ENCODE data around the gene ST7. TPM values are rescaled to one million over a fixed set of nuclear protein-coding genes. Genes with fewer than 3 reads are reported as not detected.
A peak's percentile ranks its signal among the peaks of the same experiment; 100 is the strongest.

The ST7 gene
- total RNA-seq, 2 experiments from 2014 or later, result 5.9 to 9.2 TPM

- intact Hi-C loops (cut with micrococcal nuclease), result no loop called here
- H3K27me3 Mint-ChIP-seq, result no peaks in the 10 kb centered on the region
- no peak for TF ChIP-seq CTCF (IDR thresholded peaks at IDR 0.05)
- ATAC-seq, result peak; percentile 68
- DNase-seq, result peak; percentile 50
- ChIA-PET CTCF (interaction anchor here (0.6 to 2.2 kb wide), 4 partner anchors 8 to 878 kb away, joined by 4 to 6 read pairs (median 4); no protein-coding TSS in a partner anchor), POLR2A (no interaction called here)
- no peak overlapping the region for H3K27ac Mint-ChIP-seq
- H3K9me3 Mint-ChIP-seq, result no peaks in the 10 kb centered on the region
- peaks cover 22% of the 10 kb centered on the region for H3K4me1 Mint-ChIP-seq (ENCODE audit: low read depth)
- no peak overlapping the region for H3K4me3 Mint-ChIP-seq
- H3K36me3 Mint-ChIP-seq (ENCODE audit: low read depth), result no peaks in the 10 kb centered on the region
These were observed 133.5 kb downstream of the ST7 start for GRCh38 chr7:117086788-117087187.

GRCh38 chr7:117087639-117088396, 134.5 kb downstream of the ST7 start:
- ATAC-seq, result peak; percentile 68
- Mint-ChIP-seq H3K9me3 (no peaks in the 10 kb centered on the region), H3K4me3 (no peak overlapping the region), H3K4me1 (ENCODE audit: low read depth) (peaks cover 22% of the 10 kb centered on the region), H3K27me3 (no peaks in the 10 kb centered on the region), H3K27ac (no peak overlapping the region), H3K36me3 (ENCODE audit: low read depth) (no peaks in the 10 kb centered on the region)
- DNase-seq, result peak; percentile 14
- ChIA-PET CTCF (interaction anchor here (0.8 to 2.2 kb wide), 5 partner anchors 10 to 40 kb away, joined by 3 to 10 read pairs (median 4); no protein-coding TSS in a partner anchor), POLR2A (no interaction called here)
- no peak for TF ChIP-seq CTCF (IDR thresholded peaks at IDR 0.05)
- intact Hi-C loops (cut with micrococcal nuclease), result no loop called here

- DNase-seq (no peak), ATAC-seq (no peak)
- no peaks in the 10 kb centered on the region for H3K9me3 Mint-ChIP-seq
- CTCF ChIA-PET, result interaction anchor here (0.8 to 2.2 kb wide), 4 partner anchors 20 to 39 kb away, joined by 3 to 10 read pairs (median 4); no protein-coding TSS in a partner anchor
- intact Hi-C loops (cut with micrococcal nuclease), result no loop called here
- H3K4me1 Mint-ChIP-seq (ENCODE audit: low read depth), result peaks cover 21% of the 10 kb centered on the region
- no peaks in the 10 kb centered on the region for H3K36me3 Mint-ChIP-seq (ENCODE audit: low read depth)
- no peak for TF ChIP-seq CTCF (IDR thresholded peaks at IDR 0.05)
- H3K27me3 Mint-ChIP-seq, result no peaks in the 10 kb centered on the region
- H3K4me3 Mint-ChIP-seq, result no peak overlapping the region
- H3K27ac Mint-ChIP-seq, result no peak overlapping the region
- POLR2A ChIA-PET, result no interaction called here
These were observed 135.4 kb downstream of the ST7 start for GRCh38 chr7:117088623-117089194.

GRCh38 chr7:117090791-117091190, 137.5 kb downstream of the ST7 start:
- Mint-ChIP-seq H3K9me3 (no peaks in the 10 kb centered on the region), H3K27ac (no peak overlapping the region), H3K4me1 (ENCODE audit: low read depth) (peaks cover 24% of the 10 kb centered on the region), H3K27me3 (no peaks in the 10 kb centered on the region), H3K36me3 (ENCODE audit: low read depth) (no peaks in the 10 kb centered on the region), H3K4me3 (no peak overlapping the region)
- ChIA-PET CTCF (no interaction called here), POLR2A (no interaction called here)
- TF ChIP-seq CTCF (IDR thresholded peaks at IDR 0.05), result no peak
- DNase-seq (no peak), ATAC-seq (no peak)
- intact Hi-C loops (cut with micrococcal nuclease), result no loop called here

GRCh38 chr7:117091721-117092120, 138.4 kb downstream of the ST7 start:
- Mint-ChIP-seq H3K36me3 (ENCODE audit: low read depth) (no peaks in the 10 kb centered on the region), H3K9me3 (no peaks in the 10 kb centered on the region), H3K27me3 (no peaks in the 10 kb centered on the region), H3K4me3 (no peak overlapping the region), H3K4me1 (ENCODE audit: low read depth) (peaks cover 17% of the 10 kb centered on the region), H3K27ac (no peak overlapping the region)
- ChIA-PET POLR2A (no interaction called here), CTCF (no interaction called here)
- intact Hi-C loops (cut with micrococcal nuclease), result no loop called here
- TF ChIP-seq CTCF (IDR thresholded peaks at IDR 0.05), result no peak
- DNase-seq, result no peak
- ATAC-seq, result no peak
